Urothelium cell line (cell line): ENCODE measurements around the gene SPRR3.

Experiments used
- DNase-seq: peaks from one replicate; pipeline ENCODE4 v3.0.0; 2011; ENCODE audit warnings: low spot score, mixed read lengths
- FAIRE-seq: peaks from 2 replicates; lab custom pipeline; 2011; peaks lifted over from hg19 to GRCh38; lab: Jason Lieb, UNC

SPRR3 gene, protein sequence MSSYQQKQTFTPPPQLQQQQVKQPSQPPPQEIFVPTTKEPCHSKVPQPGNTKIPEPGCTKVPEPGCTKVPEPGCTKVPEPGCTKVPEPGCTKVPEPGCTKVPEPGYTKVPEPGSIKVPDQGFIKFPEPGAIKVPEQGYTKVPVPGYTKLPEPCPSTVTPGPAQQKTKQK

DNA sequence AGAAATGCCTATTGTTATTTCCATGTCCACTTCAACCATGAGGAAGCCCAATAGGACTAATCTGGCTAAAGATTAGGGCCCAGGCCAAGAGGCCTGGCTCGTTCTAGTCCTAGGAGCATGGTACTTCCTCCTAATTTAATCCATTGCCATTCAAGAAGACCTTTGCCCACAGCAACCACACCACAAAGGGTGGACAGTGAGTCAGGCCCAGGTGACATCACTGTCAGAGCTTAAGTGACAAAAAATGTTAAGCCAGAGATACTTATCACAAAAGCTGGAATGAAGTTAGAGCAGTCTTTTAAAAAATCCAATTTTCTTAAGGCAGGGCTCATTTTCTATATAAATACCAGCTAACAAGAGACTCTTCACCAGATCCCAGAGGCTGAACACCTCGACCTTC lies at the start of gene SPRR3:
Gene SPRR3, plus strand, starts transcription at position 368 of the 400 bp plus-strand sequence. CDS start 1,272 bp downstream, outside the sequence.
- no peak for FAIRE-seq
- no peak for DNase-seq

DNA sequence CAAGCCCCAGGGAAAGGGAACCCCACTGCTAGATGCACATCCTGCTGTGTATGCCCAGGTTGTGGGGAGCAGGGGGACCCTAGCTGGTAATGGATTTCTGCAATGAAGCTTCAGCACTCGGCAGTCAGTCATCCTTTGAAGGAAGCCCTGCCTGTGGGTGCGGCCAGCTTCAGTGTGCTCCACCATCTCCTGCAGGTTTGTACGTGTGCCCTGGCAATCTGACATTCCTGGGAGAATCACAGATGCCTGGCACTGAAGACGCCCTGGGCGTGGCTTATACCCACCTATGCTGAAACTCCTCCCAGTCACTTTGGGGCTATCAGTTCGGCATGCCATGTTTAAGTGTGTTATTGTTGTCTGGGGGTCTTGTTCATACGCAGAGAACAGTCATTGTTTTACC lies 47.8 kb upstream of the SPRR3 start:
- DNase-seq (no peak), FAIRE-seq (no peak)

DNA sequence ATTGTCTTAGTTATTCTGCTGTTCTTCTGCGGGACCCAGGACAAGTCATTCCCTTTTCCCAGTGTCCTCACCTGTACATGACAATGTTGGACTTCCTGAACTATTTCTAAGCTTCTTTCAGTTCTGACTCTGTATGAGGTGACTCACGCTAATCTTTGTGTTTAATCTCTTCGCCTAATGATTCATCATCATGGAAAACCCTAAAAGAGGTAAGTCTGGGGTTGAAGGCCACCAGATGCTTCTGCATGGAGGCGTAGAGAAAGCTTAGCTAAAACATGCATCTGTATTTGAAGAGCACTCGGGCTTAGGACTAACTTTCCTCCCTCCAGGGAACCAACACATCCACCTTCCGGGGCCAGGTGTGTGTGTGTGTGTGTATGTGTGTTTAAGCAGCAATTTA lies 47.1 kb upstream of the SPRR3 start:
- FAIRE-seq (no peak), DNase-seq (peak; percentile 54)

DNA sequence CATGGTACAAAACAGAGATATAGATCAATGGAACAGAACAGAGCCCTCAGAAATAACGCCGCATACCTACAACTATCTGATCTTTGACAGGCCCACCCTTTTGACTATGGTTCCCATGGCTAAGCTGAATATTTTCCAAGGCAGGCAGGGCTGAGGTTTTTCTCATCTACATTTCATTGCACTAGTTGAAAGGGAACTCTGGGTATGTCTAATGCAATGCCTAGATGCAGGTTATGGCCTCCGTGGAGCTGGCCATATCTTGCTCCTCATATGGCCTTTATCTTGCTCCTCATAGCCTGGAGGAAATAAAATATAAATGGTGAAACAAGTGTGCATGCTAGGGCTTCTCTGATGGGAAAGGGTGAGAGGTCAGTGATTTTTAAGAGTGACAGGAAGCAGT lies 44.0 kb upstream of the SPRR3 start:
- DNase-seq (no peak), FAIRE-seq (no peak)

DNA sequence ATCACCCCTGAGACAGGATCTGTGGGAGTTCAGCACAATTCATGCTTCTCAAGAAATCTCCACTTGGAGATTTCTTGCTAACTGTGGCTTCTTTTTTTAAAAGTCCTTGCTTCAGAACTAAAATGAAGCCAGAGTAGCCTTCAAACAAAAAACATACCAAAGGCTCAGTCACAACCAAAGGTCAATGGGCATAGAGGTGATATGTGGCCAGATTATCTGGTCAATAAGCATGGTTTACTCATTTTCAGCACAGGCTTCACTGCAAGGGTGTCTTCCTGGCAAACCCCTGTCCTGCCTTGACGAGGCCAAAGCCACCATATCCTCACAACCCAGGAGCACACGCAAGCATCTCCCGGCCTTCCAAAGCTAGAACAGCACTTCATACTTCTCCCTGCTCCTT lies 42.3 kb upstream of the SPRR3 start:
- no peak for DNase-seq
- FAIRE-seq, result no peak

DNA sequence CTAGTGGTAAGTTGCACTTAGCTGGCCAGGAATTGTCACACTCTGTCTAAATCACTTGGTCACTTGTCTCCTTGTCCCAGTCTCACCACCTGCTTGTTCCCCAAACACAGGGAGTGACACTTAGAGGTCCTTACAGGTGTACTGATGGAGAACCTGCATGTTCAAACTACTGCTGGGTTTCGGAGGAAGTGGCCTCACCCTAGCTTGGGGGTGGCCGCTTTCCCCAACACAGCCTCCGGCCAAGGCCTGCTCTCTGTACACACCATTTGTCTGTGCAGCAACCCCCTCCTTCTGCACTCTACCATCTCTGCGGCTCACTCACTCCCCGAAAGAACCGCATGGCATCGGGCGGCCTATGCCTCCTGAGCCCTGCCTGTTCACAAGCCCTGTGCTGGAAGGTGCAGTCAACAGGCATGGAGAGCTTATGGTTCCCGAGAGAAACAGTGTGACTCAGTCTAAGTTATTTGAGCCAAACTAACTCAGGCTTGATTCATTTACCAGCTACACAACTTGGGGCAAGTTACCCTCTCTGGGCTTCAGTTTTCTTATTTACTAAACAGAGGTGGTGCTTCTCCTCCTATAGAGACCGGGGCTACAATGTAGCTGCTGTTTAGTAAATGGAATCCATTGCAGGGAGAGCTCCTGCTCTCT lies 41.6 kb upstream of the SPRR3 start:
- FAIRE-seq (no peak), DNase-seq (no peak)

DNA sequence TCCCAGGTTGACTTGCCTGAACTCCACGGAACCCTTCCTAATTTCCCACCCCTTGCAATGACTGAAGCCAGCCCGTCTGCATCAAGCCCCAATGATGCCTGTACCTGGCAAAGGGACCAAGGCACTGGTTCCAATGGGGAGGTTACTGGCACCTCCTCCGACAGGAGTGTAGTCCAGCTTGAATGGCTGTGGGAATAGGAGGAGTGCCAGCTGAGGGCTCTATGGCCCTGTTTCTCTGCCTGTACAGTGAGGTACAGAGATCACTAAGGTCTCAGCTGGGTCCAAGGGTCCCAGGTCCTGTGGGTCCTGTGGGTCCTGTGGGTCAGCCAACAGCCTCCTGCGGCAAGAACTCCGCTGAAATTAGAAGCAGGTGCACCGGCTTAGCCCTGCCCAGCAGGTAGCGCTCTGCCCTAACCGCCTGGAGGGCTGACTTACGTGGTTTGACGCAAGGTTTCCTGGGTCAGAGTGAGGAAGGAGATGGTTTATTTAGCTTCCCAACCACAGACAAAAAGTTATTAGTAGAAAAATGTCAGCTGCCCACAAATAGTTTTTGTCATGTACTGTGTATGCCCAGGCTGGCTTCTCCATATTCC lies 41.0 kb upstream of the SPRR3 start:
- DNase-seq (no peak), FAIRE-seq (no peak)

DNA sequence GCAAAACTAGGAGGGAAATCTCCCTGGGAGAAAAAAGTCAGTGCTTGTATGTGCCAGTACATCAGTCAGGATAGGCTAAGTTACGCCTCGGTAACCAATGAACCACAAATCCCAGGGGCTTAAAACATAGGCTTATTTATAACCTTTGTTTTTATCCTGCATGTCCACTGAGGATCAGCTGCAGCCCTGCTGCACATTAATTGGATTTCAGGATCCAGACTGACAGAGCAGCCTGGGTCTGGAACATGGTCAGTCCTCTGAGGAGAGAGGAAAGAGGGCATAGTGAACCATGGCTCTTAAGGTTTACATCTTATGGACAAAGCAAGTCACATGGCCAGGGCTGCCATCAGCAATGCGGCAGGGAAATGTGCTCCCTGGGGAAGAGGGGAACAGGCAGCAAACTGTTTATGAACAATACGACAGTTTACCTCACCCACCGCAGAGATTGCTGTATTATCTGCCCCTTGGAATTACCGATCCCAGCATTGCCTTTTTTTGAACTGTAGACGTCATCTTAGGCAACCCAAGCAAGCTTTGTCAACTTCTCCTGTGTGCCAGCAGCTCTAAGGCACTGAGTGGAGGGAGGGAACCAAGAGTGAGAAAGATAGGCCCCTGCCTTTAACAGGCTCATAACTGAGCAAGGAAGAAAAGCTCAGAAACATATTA lies 40.2 kb upstream of the SPRR3 start:
- FAIRE-seq (no peak), DNase-seq (no peak)

DNA sequence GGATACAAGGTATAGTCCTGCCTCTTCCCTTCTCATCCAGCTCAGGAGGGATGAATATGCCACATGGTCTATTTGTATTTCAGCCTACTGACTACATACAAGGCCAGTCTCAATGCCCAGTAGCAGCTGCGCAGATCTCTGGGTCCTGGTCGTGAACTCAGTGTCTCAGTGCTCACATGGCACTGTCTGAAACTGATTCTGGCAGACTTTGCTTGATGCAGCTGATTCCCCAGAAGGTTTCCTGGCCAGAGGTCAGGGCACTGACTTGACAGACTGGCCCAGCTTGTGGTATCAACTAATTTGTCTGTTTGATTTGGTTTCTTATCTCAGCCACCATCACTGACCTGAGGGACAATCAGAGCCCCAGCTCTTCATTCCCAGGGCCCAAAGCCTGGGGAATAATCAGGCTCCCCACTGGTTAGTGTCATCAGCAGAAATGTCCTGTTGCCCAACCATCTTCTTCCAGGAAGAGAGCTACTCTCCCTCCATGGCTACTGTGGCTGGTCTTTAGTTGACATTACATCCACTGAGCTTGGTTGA lies 38.6 kb upstream of the SPRR3 start:
- FAIRE-seq (no peak), DNase-seq (no peak)

DNA sequence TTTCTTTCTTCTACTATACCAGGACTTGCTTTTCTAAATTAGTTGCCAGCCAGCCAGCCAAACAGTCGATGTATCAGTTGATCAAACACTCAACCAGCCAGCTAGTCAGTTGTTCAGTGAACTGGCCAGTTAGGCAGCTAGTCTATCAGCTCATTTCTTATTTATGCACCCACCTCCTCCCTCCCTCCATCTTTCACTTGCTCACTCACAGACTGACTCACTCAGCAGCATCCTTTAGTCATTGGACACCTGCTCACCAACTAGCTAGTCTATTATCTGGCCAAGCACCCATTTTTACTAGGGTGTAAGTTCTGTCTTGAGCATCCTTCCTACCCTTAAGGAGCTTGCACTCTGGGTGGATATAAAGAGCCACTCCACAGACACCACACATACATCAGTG lies 37.0 kb upstream of the SPRR3 start:
- DNase-seq (no peak), FAIRE-seq (no peak)

DNA sequence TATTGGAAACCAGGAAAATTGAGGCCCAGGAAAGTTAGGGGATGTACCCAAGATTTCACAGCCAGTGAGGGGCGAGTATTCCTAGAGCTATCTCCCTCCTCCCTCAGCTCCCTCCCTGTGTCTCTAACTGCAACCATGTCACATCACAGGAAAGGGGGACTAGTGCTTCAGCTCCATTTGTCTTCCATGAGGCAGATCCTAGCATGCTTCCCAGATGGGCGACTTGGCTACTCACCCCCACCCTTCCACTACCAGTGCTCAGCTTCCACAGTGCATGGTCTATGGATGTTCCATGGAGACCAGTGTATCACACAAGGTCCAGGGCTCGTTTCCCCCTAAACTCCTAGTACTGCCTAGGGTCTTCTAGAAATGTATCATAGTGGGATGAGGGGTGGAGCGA lies 35.7 kb upstream of the SPRR3 start:
- no peak for FAIRE-seq
- DNase-seq, result no peak

DNA sequence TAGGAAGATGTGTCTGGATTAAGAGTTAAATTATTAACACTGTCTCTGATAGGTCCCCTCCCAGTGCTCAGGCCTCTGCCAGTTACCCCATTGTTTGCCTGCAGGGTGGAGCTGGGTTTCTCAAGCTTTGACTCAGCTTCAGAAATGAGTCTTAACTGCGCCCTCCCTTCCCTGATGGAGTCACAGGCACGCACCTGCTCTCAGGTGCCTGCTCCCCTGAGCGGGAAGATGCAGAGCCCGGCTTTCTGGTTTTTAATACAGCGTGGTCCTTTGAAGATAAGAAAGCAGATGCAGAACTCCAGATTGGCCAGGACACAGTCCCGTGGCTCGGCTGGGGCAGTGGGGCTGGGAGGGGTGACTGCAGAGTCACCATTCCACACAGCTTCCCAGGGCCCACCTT lies 34.3 kb upstream of the SPRR3 start:
- FAIRE-seq (no peak), DNase-seq (no peak)

DNA sequence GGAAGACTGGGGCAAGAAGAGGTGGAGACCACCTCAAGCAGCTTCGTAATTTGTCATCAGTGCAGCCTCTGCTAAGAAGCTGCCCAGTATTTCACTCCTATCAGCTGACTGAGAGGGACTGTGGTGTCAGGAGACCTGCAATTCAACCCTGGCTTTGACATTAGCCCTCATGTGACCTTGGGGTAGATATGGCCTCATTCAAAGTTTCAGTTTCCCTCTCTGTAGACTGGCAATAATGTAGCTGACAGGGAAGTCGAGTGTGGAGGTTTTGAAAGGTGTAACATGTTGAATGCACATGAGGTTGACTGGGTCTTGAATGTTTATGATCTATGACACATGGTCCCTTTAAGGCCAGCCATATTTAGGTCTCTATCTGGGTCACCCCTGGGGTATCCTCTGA lies 33.3 kb upstream of the SPRR3 start:
- FAIRE-seq (no peak), DNase-seq (no peak)

DNA sequence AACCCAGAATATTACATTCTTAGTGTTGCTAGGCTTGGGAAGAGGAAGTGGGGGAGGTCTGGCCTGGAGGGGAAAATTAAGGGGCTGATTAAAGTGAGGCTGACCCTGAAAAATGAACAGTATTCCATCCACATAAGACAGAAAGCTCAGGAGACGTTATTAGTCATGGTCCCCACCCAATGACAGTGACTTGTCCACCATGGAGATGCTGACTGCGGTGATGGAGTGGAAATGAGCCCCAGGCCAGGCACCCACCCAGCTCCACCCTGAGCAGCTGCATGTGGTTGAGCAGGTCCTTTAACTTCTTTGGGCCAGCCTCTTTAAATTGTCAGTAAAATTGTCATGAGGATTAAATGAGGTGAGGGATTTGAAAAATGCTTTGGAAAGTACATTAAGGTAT lies 32.5 kb upstream of the SPRR3 start:
- FAIRE-seq (no peak), DNase-seq (no peak)

DNA sequence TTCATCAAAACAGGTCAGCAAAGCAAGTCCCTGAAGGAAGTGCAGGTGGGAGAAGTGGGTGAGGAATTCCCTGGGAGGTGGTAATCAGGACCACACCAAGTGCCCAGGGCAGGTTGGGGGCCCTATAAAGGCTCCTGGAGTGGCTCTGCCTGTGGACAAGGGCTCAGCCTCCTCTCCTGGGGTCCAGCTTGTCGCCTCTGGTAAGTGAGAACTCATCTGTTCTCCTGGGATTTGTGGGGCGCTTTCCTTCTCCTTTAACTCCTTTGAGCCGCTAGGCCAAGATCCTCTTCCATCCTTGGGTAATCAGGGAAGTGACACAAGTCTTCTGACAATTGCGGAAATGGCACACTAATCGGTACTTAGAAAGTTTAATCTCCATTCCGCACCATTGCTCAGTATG lies 31.1 kb upstream of the SPRR3 start, which contains the start of gene SPRR4:
Gene SPRR4, plus strand, starts transcription at position 154 of the 400 bp plus-strand sequence. CDS start 1,243 bp downstream, outside the sequence.
- no peak for FAIRE-seq

DNA sequence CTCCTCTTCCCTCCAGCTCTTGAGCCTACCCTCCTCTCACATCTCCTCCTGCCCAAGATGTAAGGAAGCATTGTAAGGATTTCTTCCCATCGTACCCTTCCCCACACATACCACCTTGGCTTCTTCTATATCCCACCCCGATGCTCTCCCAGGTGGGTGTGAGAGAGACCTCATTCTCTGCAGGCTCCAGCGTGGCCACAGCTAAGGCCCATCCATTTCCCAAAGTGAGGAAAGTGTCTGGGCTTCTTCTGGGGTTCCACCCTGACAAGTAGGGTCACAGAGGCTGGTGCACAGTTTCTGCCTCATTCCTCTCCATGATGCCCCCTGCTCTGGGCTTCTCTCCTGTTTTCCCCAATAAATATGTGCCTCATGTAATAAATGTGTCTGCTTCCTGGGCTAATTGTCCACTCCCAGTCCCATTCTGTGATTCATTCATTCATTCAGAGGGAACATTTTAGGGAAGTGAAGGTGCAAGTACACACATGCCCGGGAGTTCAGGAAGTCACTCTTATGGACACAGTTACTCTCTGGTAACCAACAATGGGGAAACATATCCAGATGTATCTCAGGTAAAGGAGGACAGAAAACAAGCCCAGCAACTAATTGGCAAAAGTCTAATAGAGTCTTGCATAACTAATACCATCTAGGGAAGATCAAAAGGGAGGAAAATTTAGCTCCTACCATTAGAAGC lies 29.2 kb upstream of the SPRR3 start:
- no peak for FAIRE-seq
- DNase-seq, result no peak

More for the DNA sequence above, 31.1 kb upstream of the SPRR3 start, which contains the start of gene SPRR4:
- no peak for DNase-seq

DNA sequence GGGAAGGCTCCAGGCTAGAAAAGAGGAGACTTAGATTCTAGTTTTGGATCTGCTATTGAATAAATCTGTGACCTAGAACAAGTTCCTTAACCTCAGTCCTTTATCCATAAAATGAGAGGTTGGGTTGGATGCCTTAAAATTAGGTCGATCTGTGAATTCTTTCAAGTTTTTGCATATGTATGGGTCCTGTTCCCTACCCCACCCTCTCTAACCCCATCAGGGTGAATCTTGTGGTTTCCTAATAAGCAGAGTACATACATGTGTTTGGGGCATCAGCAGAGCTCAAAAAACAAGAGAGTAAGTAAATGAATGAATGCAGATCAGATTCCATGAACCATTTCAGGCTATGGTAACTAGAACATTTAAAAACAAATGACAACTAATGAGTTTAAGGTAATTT lies 24.9 kb upstream of the SPRR3 start:
- DNase-seq, result no peak
- FAIRE-seq, result no peak

DNA sequence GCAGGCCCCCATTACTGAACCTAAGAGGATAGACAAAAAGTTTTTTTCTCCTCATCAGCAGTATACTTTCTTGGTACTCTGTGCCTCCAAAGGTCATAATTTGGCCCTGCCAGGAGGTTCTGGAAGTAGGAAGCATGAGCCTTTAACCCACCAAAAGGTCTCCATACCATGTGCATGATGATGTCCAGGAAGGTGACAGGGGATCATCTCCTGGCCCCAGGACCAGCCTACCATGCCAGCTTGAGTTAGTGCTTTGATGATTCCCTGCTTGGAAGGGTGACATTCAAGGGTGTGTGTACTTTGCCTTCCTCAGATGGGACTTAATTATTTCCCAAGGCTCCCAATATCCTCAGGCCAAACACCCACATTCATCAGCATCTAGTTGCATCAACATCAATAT lies 23.9 kb upstream of the SPRR3 start:
- FAIRE-seq (no peak), DNase-seq (no peak)

DNA sequence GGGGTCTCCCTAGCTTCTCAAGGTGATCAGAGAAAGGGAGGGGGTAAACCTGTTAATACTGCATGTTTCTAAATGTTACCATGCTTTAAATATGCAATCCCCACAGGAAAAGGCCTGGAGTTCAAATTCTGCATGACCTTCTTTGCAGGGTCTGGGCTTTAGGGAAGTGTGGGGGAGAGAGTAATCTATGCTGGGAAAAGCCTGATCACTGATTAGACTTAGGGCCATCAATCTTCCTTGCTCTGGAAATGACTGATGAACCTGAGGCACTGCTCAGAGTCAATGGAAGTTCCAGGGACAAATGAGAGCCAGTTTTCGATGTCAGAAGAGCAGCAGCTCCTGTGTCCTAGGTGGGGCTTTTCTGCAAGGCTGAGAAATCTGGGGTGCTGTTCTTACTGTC lies 20.9 kb upstream of the SPRR3 start:
- FAIRE-seq (no peak), DNase-seq (no peak)

DNA sequence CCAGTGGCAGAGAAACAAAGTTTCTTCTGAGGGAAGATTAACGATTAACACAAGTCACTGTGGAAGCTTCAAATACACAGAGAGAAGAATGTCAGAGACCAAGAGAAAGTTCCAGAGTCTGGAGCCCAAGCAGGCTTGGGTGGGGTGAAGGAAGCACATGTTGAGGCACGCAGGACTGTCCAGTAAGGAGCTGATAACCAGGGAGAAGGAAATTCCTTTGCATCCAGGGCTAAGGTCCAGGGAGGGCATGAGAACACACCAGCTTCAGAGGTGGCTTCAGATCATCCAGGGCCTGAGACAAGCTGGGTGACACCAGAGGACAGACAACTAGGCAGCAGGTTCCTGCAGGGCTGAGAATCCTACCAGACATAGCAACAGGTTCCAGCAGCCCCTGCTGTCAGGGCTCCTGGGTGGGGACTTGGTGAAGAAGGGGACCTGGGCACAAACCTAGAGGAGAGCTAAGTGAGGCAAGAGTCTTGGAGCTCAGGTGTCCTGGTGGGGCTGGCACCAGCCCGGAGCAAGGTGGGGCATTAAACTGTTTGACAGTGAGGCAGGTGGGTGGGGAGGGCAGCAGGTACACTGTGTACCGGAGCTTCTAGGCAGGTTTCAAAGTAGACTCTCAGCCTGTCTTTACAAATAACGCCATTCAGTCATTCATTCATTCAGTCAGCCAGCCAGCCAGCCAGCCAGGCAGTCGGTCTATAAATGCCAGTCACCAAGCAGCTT lies 20.2 kb upstream of the SPRR3 start:
- DNase-seq, result no peak
- FAIRE-seq, result no peak
